Non-pigmented ciliary epithelial cell (primary cell): ENCODE data around the gene SEZ6L.
A peak's percentile ranks its signal among the peaks of the same experiment; 100 is the strongest.
"Not testable (repeated sequence)": the region's sequence is repeated elsewhere in the genome, so short reads cannot be mapped to it uniquely, and the experiment has no call there.

Source experiments
- DNase-seq: peaks from one replicate; pipeline ENCODE4 v3.0.0-alpha.2; 2010; ENCODE audit warnings: low read depth

SEZ6L gene

DNA sequence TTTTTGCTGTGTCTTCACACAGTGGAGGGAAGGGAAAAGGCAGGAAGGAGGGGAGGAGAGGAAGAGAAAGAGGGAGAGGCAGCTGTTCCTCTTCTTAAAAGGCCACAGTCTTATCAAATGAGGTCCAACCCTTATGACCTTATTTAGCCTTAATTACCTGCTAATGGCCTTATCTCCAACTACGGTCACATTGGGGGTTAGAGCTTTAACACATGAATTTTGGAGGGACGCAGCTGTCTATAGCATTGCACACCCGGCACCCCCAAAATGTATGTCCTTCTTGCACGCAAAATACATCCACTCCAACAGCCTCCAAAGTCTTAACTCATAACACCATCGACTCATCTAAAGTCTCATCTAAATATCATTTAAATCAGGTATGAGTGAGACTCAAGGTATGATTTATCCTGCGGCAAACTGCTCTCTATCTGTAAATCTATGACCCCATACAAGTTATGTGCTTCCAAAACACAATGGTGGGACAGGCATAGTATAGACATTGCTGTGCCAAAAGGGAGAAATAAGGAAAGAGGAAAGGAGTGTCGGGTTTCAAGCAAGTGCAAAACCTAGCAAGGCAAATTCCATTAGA lies 214.8 kb downstream of the SEZ6L start:
- no peak for DNase-seq

DNA sequence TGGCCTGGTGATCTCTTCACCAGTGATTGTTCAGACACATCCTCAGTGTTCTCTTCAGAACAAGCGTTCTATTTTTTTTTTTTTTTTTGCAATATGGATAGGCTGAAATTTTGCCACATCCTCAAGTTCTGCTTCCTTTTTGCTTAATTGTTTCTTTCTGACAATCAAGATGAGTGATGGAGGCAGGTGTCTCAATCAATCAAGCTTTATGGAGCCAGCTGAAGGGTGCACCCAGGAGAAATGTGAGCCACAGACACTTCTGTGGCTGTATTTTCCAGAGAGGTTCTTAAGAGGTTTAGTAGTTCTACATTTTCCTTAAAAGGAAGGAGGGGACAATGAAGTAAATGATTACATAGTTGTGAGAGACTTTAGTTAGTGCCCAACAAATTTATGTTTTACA lies 215.9 kb downstream of the SEZ6L start:
- no peak for DNase-seq

DNA sequence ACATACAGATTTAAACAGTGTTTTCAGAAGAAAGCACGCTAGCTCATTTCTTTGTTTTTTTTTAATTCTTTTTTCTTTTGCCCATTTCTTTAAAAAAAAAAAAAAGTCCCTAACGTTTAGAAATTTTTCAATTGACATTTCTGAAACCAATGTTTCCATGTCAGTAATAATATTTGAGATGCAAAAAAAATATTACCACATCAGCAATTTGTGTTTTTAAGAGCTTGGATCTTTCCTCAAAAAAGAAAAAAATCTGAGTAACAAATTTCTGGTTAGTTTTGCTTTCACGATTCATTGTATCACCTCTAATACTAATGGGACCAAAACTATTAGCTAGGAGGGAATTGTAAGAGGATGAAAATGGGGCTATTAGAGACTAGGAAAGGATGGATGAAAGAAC lies 219.9 kb downstream of the SEZ6L start:
- no peak for DNase-seq

DNA sequence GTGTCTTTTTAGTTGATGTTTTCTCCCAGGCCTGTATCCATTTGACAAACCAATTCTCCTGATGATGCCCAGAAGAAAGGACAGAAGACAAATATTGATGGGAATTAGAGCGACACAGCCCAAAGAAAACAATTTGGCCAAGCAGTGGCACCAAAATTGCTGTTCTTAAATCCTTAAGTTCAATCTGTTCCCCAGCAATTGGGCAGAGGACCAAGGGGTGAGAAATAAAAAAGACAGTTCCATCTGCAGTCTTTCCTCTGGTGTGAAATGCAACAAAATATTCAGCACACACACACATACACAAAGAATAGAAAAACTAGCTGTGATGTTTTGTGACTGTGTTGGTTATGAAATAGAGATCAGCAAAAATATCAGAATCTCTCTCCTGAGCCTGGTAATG lies 221.8 kb downstream of the SEZ6L start:
- DNase-seq, result no peak

DNA sequence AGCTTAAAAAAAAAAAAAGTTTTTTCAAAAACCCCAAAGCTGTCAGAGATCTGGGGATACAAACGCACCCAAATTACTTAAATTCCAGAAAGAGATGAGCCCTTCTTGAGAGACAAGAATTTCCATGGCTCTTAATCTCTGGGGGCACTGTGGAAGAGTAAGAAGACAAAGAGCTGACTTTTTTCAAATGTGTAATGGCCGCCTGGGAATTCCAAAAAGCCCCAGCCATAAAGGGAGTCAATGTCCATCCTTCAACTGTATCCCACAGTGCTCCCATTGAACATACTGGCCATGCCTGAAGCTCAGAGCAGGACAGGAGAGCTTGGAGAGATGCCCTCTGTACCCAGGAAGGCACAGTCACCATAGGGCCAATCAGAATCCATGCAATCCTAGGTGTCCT lies 222.4 kb downstream of the SEZ6L start:
- no peak for DNase-seq

DNA sequence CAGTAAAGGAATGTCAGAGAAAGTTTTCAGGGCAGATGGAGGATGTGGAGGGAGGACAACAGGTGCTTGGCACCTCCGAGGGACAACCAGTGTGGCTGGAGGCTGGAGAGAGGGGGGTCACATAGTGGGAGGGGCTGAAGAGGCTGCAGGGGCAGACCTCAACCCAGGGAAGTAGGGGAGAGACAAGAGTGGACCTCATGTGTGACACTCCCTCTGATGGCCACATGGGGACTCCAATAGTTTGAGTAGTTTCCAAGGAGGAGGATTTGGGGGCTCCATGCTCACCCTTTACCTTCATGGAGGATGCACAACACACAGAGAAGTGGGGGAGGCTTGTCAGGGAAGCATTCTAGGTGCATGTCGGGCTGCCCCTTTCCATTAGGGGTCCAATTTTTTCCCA lies 224.7 kb downstream of the SEZ6L start:
- no peak for DNase-seq

DNA sequence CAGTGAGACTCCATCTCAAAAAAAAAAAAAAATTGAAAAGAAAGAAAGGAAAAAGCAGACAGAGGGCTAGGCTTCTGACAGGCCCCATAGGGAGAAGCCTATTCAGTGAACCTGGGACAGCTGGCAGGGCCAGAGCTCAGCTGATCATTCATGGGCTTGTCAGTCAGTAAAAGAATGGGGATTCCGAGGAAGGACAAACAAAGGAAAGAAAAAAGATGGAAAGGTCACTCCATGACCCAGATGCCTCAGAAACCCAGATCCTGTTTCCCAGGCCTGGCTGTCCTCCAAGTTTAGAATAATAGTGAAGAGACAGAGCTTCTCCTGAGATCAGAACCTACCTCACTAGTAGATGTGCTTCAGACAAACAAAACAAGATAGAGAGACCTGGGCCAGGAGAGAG lies 225.5 kb downstream of the SEZ6L start:
- DNase-seq, result no peak

DNA sequence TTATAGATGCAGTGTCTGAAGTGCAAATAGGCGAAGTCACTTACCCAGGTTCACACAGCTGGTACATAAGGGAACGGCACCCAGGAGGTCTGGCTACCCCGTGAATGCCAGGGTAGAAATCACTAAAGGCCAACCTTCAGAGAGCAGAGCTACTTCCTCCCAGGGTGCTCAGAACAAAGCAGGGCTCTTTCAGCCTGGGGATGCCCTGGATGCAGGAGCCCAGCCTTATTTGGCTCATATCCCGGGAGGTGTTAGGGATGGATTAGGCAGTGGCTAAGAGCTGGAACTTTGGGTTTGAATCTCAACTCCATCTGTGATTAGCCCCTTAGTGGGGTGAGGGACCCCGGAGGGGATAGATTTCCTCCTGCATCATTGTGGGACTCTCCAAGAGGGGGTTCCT lies 226.7 kb downstream of the SEZ6L start:
- no peak for DNase-seq

DNA sequence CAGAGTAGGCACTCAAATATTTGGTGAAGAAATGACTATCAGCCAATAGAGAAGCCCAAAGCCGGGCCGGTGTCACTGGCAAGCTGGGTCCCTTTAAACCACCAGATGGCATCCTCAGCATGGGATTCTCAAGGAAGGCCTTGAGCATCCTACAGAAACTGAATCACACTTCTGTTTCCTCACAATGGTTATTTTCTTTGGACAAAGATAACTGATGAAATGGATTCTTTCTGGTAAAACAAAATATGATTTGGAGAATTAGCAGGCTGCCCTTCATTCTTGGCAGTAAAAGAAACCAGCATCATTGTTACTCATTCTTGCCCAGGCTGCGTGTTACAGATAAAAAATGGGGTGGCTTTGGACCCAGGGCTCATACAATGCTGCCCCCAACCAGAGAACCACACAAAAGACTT lies 229.5 kb downstream of the SEZ6L start:
- DNase-seq, result peak; percentile 34

DNA sequence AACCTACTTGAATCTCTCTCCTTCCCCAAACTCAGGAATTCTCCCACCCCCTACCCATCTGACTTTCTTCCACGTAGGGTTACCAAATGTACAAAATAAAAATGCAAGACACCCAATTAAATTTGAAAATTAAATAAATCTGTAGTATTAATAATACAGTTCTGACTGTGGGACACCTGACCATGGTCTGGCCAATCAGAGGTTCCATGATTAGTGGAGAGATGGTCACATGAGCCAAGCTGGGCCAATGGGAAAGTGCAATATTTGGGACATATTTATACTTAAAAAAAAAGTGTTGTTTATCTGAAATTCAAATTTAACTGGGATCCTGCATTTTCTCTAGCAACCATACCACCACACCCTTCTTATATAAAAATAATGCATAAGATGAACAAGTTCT lies 230.0 kb downstream of the SEZ6L start:
- no peak for DNase-seq

DNA sequence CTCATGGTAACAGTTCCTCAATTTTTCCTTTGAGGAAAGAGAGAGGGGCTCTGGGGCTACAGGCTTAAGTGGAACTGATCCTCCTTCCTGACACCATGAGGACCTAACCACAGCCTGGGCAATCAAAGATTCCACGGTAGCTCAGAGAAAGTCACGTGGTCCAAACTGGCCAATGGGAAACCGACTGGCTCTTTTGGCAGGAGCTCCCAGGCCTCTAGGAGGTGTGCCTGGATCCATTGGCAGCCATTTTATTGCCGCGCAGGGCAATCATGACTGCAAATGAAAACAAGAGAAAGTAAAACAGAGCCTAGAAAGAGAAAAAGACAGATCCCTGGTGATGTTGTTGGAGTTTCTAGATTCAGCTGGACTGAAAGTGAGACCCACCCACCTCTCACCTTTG lies 232.5 kb downstream of the SEZ6L start:
- DNase-seq, result no peak

DNA sequence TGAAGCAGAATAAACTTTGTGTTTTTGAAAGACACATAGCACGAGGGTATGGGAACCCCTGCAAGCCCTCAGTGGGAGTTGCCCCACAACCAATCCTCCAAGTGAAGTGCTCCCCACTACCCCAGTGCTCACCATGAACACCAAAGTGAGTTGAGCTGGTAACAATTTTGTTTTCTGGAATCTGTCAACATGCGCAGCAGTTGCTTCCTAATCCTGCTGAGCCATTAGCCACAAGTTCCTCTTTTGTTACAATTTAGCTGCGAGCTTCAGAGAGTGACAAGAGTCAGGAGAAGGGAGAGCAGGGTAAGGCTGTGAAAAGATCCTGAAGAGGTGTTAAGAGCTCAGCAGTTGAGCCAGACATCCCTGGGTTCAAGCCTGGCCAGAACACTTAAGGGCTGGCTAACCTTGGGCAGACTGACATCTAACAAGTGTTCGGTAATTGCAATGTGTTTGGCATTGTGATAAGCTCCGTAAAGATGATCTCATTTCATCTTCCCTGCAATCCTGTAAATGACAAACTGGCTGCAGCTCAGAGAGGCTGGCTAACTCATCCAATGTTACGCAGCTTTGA lies 235.7 kb downstream of the SEZ6L start:
- no peak for DNase-seq

DNA sequence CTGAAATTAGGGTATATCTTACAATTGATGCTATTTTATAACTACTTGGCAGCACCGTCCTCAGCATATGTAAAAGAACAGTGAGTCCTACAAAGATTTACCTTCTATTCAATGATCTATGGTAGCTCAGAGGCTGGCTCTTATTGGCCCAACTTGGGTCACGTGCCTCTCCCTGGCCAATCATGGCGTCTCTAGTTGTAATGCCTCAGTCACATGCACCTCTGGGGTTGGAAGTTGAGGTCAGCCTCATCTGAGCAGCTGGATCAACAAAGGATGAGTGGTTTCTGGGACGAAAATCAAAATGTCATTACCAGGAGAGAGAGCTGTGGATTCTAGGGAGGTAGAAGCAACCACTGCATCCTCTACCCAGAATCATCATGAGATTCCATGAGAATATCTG lies 236.9 kb downstream of the SEZ6L start:
- DNase-seq, result no peak

DNA sequence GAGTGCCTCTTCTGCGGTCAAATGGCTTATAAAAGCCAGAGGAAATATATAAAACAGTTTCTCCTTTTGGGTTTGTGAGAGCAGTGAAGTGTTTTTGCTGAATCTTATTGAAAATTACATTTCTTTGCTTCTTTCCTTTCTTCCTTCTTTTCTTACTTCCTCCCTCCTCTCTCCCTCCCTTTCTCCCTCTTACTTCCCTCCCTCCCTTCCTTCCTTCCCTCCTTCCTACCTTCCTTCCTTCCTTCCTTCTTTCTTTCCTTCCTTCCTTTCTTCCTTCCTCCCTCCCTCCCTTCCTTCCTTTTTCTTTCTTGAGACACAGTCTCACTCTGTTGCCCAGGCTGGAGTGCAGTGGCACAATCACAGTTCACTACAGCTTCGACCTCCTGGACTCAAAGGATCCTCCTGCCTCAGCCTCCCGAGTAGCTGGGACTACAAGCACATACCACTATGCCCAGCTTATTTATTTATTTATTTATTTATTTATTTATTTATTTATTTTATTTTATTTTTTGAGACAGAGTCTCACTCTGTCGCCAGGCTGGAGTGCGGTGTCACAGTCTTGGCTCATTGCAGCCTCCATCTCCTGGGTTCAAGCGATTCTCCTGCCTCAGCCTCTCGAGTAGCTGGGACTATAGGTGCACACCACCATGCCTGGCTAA lies 239.4 kb downstream of the SEZ6L start:
- not testable (repeated sequence) for DNase-seq

DNA sequence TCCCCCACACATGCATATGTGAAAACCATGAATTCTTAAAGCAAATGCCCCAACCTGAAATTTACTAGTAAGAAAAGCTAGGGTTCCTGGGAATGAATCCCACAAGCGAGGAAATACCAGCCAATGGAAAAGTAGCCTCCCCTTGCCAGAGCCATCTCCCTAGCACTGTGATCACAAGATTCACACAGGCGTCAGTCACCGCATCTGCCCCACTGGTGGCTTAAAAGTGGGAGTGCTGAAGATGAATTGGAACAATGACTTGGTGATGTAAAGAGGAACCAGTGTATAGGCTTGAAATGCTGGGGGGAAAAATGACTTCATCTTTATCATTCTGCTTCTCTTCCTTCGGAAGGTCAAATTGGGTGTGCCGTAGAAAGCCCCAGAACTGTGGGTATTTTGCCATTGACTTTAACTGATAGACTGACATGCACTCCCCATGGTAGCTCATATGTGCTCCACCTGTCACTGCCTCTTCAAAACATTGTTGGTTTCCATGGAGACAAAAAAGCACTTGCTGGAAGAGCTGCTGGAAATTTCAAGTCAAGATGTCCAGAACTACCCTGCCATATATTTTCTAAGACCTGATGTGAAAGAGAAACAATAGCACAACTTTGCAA lies 240.6 kb downstream of the SEZ6L start:
- DNase-seq, result no peak

DNA sequence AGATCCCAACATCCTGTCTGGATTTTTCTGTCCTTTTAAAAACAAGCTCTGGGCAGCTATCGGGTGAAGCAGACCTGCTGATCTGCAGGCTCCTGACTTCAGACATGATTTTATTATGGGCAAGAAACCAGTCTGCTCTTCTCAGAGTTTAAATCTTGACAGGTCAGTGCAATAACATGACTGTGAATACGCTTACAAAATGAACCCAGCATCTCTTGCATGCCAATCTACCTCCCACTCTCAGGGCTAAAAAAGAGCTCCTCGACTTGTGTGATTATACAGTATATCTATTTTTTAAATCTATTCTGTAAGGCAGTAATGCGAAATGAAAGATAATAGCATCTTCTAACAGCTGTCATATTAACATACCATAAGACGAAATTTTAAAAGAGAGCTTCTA lies 241.1 kb downstream of the SEZ6L start:
- no peak for DNase-seq

DNA sequence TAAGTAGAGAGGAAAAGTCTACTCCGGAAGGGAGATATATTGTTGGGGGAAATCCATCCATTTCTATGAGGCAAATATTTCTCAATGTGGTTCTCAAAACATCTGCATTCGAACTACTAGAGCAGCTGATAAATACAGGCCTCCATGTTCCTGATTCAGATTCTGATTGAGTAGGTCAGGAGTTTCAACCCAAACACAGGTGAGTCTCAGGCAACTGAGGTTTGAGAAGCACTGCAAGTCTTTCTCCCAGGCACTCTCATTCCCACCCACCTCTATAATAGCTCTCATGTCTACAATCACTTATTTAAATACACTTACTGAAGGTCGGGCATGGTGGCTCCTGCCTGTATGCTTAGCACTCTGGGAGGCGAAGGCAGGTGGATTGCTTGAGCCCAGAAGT lies 245.1 kb downstream of the SEZ6L start:
- no peak for DNase-seq

DNA sequence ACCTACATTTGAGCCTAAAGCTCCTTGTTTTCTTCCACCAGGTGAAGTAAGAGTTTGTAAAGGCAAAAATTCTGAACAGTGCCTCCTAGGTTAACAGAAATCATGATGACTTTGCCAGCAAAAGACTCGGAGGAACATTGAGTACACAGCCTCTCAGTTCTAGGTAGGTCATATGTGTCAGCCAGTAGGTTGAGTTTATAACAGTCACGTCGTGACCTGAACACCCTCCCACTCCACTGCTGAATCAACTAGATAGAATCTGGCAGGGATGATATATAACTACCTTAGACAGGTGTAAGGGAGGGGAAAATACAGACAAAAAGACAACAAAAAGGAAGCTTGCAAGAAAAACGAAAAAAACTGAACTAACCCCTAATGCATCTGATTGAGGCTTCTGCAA lies 247.0 kb downstream of the SEZ6L start:
- DNase-seq, result no peak

DNA sequence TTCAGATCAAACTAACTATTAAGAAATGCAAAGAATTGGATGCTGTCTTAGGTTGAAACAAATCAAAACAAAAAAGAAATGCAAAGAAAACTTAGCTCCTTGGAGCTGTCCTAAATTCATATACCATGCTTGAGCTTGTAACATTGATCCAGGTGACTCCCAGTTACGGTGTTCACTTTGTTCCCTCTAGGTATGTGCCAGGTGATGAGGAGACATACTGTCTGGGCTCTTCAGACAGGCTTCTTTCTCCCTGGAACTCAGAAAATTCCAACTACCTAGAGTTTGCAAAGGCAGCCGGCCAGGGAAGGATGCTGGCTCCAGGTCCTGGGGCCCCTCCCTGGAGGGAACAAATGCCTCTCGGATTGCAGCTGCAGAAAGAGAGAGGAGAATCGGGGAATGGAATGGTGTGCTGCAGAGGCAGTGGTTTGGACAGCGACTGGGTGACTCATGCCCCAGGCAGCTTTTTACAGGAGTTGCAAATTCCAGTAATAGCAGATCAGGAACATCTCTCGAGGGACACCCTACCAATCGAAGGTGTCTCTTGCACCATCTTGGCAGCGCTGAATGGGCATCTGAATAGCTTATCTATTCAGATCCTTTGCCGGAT lies 247.5 kb downstream of the SEZ6L start:
- peak; percentile 34 for DNase-seq

DNA sequence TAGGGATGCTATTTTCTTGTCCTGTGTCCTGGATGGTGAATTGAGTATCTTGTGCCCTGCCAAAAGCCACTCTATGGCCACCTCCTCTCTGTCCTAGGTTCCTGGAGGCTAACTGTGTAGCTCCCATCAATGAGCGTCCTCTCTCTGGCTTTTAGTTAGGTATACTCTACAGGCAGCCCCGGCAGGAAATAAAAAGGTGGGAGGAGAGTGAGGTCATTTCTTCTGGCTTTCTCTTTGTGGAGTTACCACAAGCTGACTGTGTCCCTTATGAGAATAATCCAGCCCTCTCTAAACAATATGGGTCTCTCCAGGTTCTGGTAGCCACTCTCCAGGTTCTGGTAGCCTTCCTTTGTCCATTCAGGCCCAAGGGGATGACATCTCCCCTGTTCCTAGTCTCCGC lies 248.1 kb downstream of the SEZ6L start:
- no peak for DNase-seq

DNA sequence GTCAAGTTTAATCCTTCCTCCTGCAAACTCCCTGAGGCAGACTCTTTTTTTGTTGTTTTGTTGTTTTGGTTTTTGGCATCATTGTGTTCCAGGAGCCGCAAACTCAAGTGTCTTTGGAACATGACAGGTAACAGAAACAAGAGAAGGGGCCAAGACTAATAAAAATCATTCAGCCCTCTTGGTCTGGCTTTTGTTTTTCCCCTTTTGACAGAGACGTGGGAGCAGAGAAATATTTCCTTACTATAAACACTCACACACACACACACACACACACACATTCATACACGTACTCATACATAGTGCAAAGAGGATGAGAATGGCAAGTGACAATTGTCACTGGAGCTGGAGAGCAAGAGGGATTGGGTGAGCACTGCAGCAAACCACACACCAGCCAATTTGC lies 249.4 kb downstream of the SEZ6L start:
- DNase-seq, result no peak

DNA sequence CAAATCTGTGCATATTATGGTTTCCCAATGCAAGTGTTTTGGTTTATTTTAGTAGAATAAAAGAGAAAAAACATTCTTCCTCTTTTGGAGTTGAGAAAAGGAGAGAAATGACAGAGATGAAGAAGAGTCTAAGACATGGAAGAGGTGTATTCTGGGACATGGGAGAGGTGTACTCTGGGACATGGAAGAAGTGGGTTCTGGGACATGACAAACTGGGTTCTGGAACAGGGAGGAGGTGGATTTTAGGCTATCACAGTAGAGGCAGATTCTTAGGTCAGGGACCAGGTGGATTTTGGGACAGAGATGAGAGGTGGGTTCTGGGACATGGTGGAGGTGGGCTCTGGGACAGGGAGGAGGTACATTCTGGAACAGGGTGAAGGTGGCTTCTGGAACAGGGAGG lies 257.7 kb downstream of the SEZ6L start:
- DNase-seq, result no peak
